ENCODE measurements around the gene STX16.

The STX16 gene

GRCh38 chr20:58717278-58718091 is 66.4 kb downstream of the STX16 start:
- no peak overlapping the region for H3K27ac ChIP-seq (ENCODE audit: low read depth, low read length, poor library complexity, severe bottlenecking)
- no peak overlapping the region for H3K4me3 ChIP-seq (ENCODE audit: low read depth, low read length, poor library complexity, severe bottlenecking)
- H3F3A ChIP-seq (ENCODE audit: insufficient read depth, low read length), result no peaks in the 10 kb centered on the region
- H2AFZ ChIP-seq (ENCODE audit: low read length), result no peak overlapping the region
- H3K9me3 ChIP-seq (ENCODE audit: low read length), result no peaks in the 10 kb centered on the region
- H3K36me3 ChIP-seq (ENCODE audit: insufficient read depth, low read length), result no peaks in the 10 kb centered on the region
- H3K9me2 ChIP-seq (ENCODE audit: low read depth, low read length), result no peaks in the 10 kb centered on the region
- no peaks in the 10 kb centered on the region for H3K4me1 ChIP-seq (ENCODE audit: insufficient read depth, low read length, severe bottlenecking)
- H3K27me3 ChIP-seq (ENCODE audit: insufficient read depth, low read length), result peaks cover 14% of the 10 kb centered on the region
- H3K4me2 ChIP-seq (ENCODE audit: low read length), result no peak overlapping the region
- TF ChIP-seq EZH2 (IDR thresholded peaks at IDR 0.05; ENCODE audit: borderline replicate concordance, low read length), result no peak
- TF ChIP-seq CTCF (IDR thresholded peaks at IDR 0.05; ENCODE audit: low read length), result no peak
- H4K20me1 ChIP-seq (ENCODE audit: insufficient read depth, low read length), result no peaks in the 10 kb centered on the region
- no peak overlapping the region for H3K9ac ChIP-seq (ENCODE audit: low read length)
- H3K79me2 ChIP-seq (ENCODE audit: insufficient read depth, low read length), result no peaks in the 10 kb centered on the region

DNA sequence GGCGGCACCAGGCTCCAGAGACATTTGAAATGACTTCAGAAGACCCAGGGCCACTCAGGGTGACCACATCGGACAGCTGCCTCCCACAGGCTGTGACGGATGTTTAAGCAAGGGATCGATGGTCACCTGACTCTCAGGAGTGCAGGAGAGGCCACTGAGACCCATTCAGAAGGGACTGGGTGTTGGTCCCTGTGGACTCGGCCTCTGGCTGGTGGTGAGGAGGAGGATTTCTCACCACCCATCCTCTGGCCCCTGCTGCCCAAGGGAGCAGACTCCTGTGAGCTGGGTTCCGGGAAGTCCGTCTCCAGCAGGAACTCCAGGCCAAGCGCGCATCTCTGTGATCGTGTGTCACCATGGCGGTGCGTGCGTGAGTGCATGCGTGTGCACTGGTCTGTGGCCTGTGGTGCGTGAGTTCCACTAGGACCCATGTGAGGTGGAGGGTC is 67.1 kb downstream of the STX16 start:
- Histone ChIP-seq H3K79me2 (ENCODE audit: insufficient read depth, low read length) (no peaks in the 10 kb centered on the region), H3K9me3 (ENCODE audit: low read length) (no peaks in the 10 kb centered on the region), H4K20me1 (ENCODE audit: insufficient read depth, low read length) (no peaks in the 10 kb centered on the region), H3K4me3 (ENCODE audit: low read depth, low read length, poor library complexity, severe bottlenecking) (no peak overlapping the region), H3K4me2 (ENCODE audit: low read length) (no peak overlapping the region), H3K9me2 (ENCODE audit: low read depth, low read length) (no peaks in the 10 kb centered on the region), H3K27me3 (ENCODE audit: insufficient read depth, low read length) (peaks cover 14% of the 10 kb centered on the region), H3K27ac (ENCODE audit: low read depth, low read length, poor library complexity, severe bottlenecking) (no peak overlapping the region), H3K4me1 (ENCODE audit: insufficient read depth, low read length, severe bottlenecking) (no peaks in the 10 kb centered on the region), H3K9ac (ENCODE audit: low read length) (no peak overlapping the region), H3K36me3 (ENCODE audit: insufficient read depth, low read length) (no peaks in the 10 kb centered on the region), H2AFZ (ENCODE audit: low read length) (no peak overlapping the region), H3F3A (ENCODE audit: insufficient read depth, low read length) (no peaks in the 10 kb centered on the region)
- TF ChIP-seq EZH2 (IDR thresholded peaks at IDR 0.05; ENCODE audit: borderline replicate concordance, low read length), result no peak
- no peak for TF ChIP-seq CTCF (IDR thresholded peaks at IDR 0.05; ENCODE audit: low read length)

DNA sequence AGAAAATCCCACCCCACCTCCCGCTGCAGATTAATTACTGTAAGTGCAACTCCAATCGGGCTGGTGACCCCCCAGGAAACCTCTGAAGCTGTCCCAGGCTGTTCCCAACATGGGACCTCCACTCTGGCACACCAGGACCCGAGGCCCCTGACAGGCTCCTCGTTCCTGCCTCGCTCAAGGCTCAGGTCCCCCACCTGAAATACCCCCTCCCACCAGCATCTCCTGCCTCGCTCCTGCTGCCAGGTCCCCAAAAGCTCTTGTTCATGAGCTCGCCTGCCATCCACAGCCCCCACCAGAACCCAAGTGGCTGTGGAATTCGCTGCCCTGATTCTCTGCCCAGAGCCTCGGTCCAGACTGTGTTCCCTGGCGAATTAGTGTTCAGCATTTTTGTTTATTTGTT is 67.6 kb downstream of the STX16 start:
- Histone ChIP-seq H3K27ac (ENCODE audit: low read depth, low read length, poor library complexity, severe bottlenecking) (no peak overlapping the region), H3K36me3 (ENCODE audit: insufficient read depth, low read length) (no peaks in the 10 kb centered on the region), H3K27me3 (ENCODE audit: insufficient read depth, low read length) (peaks cover 14% of the 10 kb centered on the region), H3K4me3 (ENCODE audit: low read depth, low read length, poor library complexity, severe bottlenecking) (no peak overlapping the region), H3K4me1 (ENCODE audit: insufficient read depth, low read length, severe bottlenecking) (no peaks in the 10 kb centered on the region), H3F3A (ENCODE audit: insufficient read depth, low read length) (no peaks in the 10 kb centered on the region), H2AFZ (ENCODE audit: low read length) (no peak overlapping the region), H3K9me3 (ENCODE audit: low read length) (no peaks in the 10 kb centered on the region), H3K4me2 (ENCODE audit: low read length) (no peak overlapping the region), H3K79me2 (ENCODE audit: insufficient read depth, low read length) (no peaks in the 10 kb centered on the region), H3K9me2 (ENCODE audit: low read depth, low read length) (no peaks in the 10 kb centered on the region), H3K9ac (ENCODE audit: low read length) (no peak overlapping the region), H4K20me1 (ENCODE audit: insufficient read depth, low read length) (no peaks in the 10 kb centered on the region)
- TF ChIP-seq CTCF (IDR thresholded peaks at IDR 0.05; ENCODE audit: low read length) (no peak), EZH2 (IDR thresholded peaks at IDR 0.05; ENCODE audit: borderline replicate concordance, low read length) (no peak)
